GM12892 (cell line): ENCODE measurements around the gene TBC1D9B.

Source experiments
- POLR2A ChIP-seq: IDR thresholded peaks from 2 replicates; pipeline ENCODE4 v1.6.1; 2011; ENCODE audit warnings: low read depth, low read length, control low read depth
- POLR2AphosphoS5 ChIP-seq: IDR thresholded peaks from 2 replicates; pipeline ENCODE4 v1.6.1; 2011; ENCODE audit warnings: low read depth, low read length, control low read depth

- no peak for TF ChIP-seq POLR2A
- no peak for TF ChIP-seq POLR2AphosphoS5
These were observed 38.6 kb downstream of the TBC1D9B start for GRCh38 chr5:179869101-179869500.
